Astrocyte (in vitro differentiated cells and primary cell): Measurements from ENCODE around the gene NSD2. TPM values are rescaled to one million over a fixed set of nuclear protein-coding genes. Genes with fewer than 3 reads are reported as not detected.
A peak's percentile ranks its signal among the peaks of the same experiment; 100 is the strongest.
"Not testable (repeated sequence)": the region's sequence is repeated elsewhere in the genome, so short reads cannot be mapped to it uniquely, and the experiment has no call there.

Source experiments
- DNase-seq: peaks from one replicate; pipeline ENCODE4 v3.0.0-alpha.2; 2010; ENCODE audit warnings: low read depth
- FAIRE-seq: peaks from 2 replicates; lab custom pipeline; 2011; peaks lifted over from hg19 to GRCh38; lab: Jason Lieb, UNC
- H2AFZ ChIP-seq: 2 replicates; pipeline ENCODE4 v1.6.0; 2012; ENCODE audit warnings: low read depth, low read length, inconsistent platforms
- H3K27ac ChIP-seq: 2 replicates; pipeline ENCODE4 v1.5.1; 2011; ENCODE audit warnings: low read depth, low read length, inconsistent platforms
- H3K27me3 ChIP-seq: 2 replicates; pipeline ENCODE4 v1.6.0; 2011; ENCODE audit warnings: low read length, inconsistent platforms; ENCODE audit not compliant: insufficient read depth
- H3K36me3 ChIP-seq: 2 replicates; pipeline ENCODE4 v1.5.1; 2011; ENCODE audit warnings: low read length, inconsistent platforms; ENCODE audit not compliant: insufficient read depth
- H3K4me1 ChIP-seq: 2 replicates; pipeline ENCODE4 v1.5.1; 2011; ENCODE audit warnings: low read length, inconsistent platforms; ENCODE audit not compliant: insufficient read depth
- H3K4me2 ChIP-seq: 2 replicates; pipeline ENCODE4 v1.6.0; 2012; ENCODE audit warnings: low read length, inconsistent platforms
- H3K4me3 ChIP-seq: 2 replicates; pipeline ENCODE4 v1.5.1; 2011; ENCODE audit warnings: low read depth, mild to moderate bottlenecking, low read length, inconsistent platforms; ENCODE audit not compliant: insufficient read depth
- H3K79me2 ChIP-seq: 2 replicates; pipeline ENCODE4 v1.6.0; 2012; ENCODE audit warnings: mild to moderate bottlenecking, low read length, inconsistent platforms; ENCODE audit not compliant: insufficient read depth
- H3K9ac ChIP-seq: 2 replicates; pipeline ENCODE4 v1.6.0; 2012; ENCODE audit warnings: mild to moderate bottlenecking, low read length, inconsistent platforms
- H3K9me3 ChIP-seq: 2 replicates; pipeline ENCODE4 v1.5.1; 2012; ENCODE audit warnings: low read depth, mild to moderate bottlenecking, low read length, inconsistent platforms; ENCODE audit not compliant: insufficient read depth
- H4K20me1 ChIP-seq: 2 replicates; pipeline ENCODE4 v1.6.0; 2012; ENCODE audit warnings: low read length, inconsistent platforms; ENCODE audit not compliant: insufficient read depth
- H3K27ac Mint-ChIP-seq: one replicate; pipeline ENCODE4 v1.8.0; 2021; ENCODE audit warnings: mild to moderate bottlenecking, mixed read lengths; ENCODE audit not compliant: unreplicated experiment
- H3K27me3 Mint-ChIP-seq: one replicate; pipeline ENCODE4 v1.8.0; 2021; ENCODE audit warnings: low read depth, mixed read lengths; ENCODE audit not compliant: unreplicated experiment
- H3K36me3 Mint-ChIP-seq: one replicate; pipeline ENCODE4 v1.8.0; 2021; ENCODE audit warnings: low read depth, mixed read lengths; ENCODE audit not compliant: unreplicated experiment
- H3K4me1 Mint-ChIP-seq: one replicate; pipeline ENCODE4 v1.8.0; 2021; ENCODE audit warnings: low read depth, mixed read lengths; ENCODE audit not compliant: unreplicated experiment
- H3K4me3 Mint-ChIP-seq: one replicate; pipeline ENCODE4 v1.8.0; 2021; ENCODE audit warnings: mild to moderate bottlenecking, moderate library complexity, mixed read lengths; ENCODE audit not compliant: unreplicated experiment
- H3K9me3 Mint-ChIP-seq: one replicate; pipeline ENCODE4 v1.8.0; 2021; ENCODE audit warnings: mild to moderate bottlenecking, mixed read lengths; ENCODE audit not compliant: unreplicated experiment
- CTCF ChIP-seq: IDR thresholded peaks from 2 replicates; pipeline ENCODE4 v1.5.1; 2011; ENCODE audit warnings: low read depth, mild to moderate bottlenecking, inconsistent platforms, low read length, moderate library complexity; ENCODE audit not compliant: insufficient read depth
- EZH2 ChIP-seq: IDR thresholded peaks from 2 replicates; pipeline ENCODE4 v1.6.1; 2012; ENCODE audit warnings: mild to moderate bottlenecking, low read length, inconsistent platforms; ENCODE audit not compliant: insufficient read depth
- total RNA-seq: library from RNA; stranded (reverse); gene quantifications from 2 replicates; pipeline ENCODE4 v1.2.1, GENCODE V29; 2021

NSD2 gene
- total RNA-seq, 1 donor from 2014 or later, result 31.3 TPM

DNA sequence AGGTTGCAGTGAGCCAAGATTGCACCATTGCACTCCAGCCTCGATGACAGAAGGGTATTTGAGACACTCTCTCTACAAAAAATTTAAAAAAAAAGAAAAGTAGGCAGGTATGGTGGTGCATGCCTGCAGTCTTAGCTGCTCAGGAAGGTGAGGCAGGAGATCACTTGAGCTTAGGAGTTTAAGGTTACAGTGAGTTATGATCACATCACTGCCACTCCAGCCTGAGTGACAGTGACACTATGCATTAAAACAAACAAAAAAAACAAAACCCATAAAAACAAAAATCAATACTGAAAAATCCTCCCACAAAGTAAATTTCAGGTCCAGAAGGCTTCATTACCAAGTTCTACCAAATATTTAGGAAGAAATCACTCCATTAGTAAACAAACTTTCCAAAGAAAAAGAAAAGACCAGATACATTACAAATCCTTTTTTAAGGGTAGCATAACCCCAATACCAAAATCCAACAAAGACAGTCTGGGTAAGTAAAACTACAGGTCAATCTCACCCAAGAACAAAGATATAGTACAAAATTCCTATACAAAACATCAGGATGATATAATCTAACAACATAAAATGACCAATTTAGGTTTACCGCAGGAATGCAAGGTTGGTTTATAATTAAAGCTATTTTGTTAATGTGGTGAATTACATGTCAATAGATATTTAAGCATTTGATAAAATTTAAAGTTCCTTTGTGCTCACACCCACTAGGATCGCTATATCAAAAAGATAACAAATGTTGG is 125.8 kb downstream of the NSD2 start:
- Histone ChIP-seq H3K36me3 (no peaks in the 10 kb centered on the region), H3K4me3 (no peak overlapping the region), H3K27ac (no peak overlapping the region), H3K4me1 (no peaks in the 10 kb centered on the region), H3K9ac (no peak overlapping the region), H3K4me2 (no peak overlapping the region), H3K27me3 (no peaks in the 10 kb centered on the region), H3K79me2 (peaks cover 90% of the 10 kb centered on the region), H4K20me1 (peaks cover 52% of the 10 kb centered on the region), H2AFZ (no peak overlapping the region), H3K9me3 (no peaks in the 10 kb centered on the region)
- Mint-ChIP-seq H3K36me3 (peaks cover 40% of the 10 kb centered on the region), H3K27ac (no peak overlapping the region), H3K4me3 (no peak overlapping the region), H3K4me1 (peaks cover 6% of the 10 kb centered on the region), H3K27me3 (no peaks in the 10 kb centered on the region), H3K9me3 (peaks cover 18% of the 10 kb centered on the region)
- TF ChIP-seq EZH2, result no peak
- TF ChIP-seq CTCF, result no peak
- DNase-seq (no peak), FAIRE-seq (no peak)

GRCh38 chr4:1997712-1998111 is 126.5 kb downstream of the NSD2 start:
- Histone ChIP-seq H3K9me3 (no peaks in the 10 kb centered on the region), H3K27me3 (no peaks in the 10 kb centered on the region), H3K79me2 (peaks cover 90% of the 10 kb centered on the region), H3K4me2 (no peak overlapping the region), H3K4me1 (no peaks in the 10 kb centered on the region), H4K20me1 (peaks cover 52% of the 10 kb centered on the region), H3K27ac (no peak overlapping the region), H3K4me3 (no peak overlapping the region), H3K36me3 (no peaks in the 10 kb centered on the region), H2AFZ (no peak overlapping the region), H3K9ac (no peak overlapping the region)
- H3K4me1 Mint-ChIP-seq, result peaks cover 6% of the 10 kb centered on the region
- H3K9me3 Mint-ChIP-seq, result peaks cover 18% of the 10 kb centered on the region
- DNase-seq, result no peak
- no peak overlapping the region for H3K4me3 Mint-ChIP-seq
- H3K27me3 Mint-ChIP-seq, result no peaks in the 10 kb centered on the region
- peaks cover 41% of the 10 kb centered on the region for H3K36me3 Mint-ChIP-seq
- H3K27ac Mint-ChIP-seq, result no peak overlapping the region
- TF ChIP-seq CTCF (no peak), EZH2 (no peak)
- FAIRE-seq, result no peak

DNA sequence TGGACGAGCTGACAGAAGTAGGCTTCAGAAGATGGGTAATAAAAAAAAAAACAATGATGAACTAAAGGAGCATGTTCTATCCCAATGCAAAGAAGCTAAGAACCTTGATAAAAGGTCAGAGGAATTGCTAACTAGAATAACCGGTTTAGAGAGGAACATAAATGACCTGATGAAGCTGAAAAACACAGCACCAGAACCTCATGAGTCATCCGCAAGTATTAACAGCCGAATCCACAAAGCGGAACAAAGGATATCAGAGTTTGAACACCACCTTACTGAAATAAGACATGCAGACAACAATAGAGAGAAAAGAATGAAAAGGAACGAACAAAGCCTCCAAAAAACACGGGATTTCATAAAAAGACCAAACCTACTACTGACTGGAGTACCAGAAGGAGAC is 127.1 kb downstream of the NSD2 start:
- DNase-seq, result peak; percentile 12
- Mint-ChIP-seq H3K36me3 (peaks cover 45% of the 10 kb centered on the region), H3K27me3 (no peaks in the 10 kb centered on the region), H3K4me1 (peaks cover 6% of the 10 kb centered on the region), H3K4me3 (peak overlapping the region; percentile 12), H3K27ac (no peak overlapping the region), H3K9me3 (peaks cover 18% of the 10 kb centered on the region)
- no peak overlapping the region for H3K27ac ChIP-seq
- no peak overlapping the region for H3K4me3 ChIP-seq
- no peaks in the 10 kb centered on the region for H3K4me1 ChIP-seq
- no peak for TF ChIP-seq CTCF
- TF ChIP-seq EZH2, result no peak
- H3K4me2 ChIP-seq, result no peak overlapping the region
- H3K9me3 ChIP-seq, result no peaks in the 10 kb centered on the region
- no peak overlapping the region for H2AFZ ChIP-seq
- no peak overlapping the region for H3K9ac ChIP-seq
- peaks cover under 1% of the 10 kb centered on the region for H3K36me3 ChIP-seq
- FAIRE-seq, result no peak
- peaks cover 91% of the 10 kb centered on the region for H3K79me2 ChIP-seq
- no peaks in the 10 kb centered on the region for H3K27me3 ChIP-seq
- H4K20me1 ChIP-seq, result peaks cover 56% of the 10 kb centered on the region

DNA sequence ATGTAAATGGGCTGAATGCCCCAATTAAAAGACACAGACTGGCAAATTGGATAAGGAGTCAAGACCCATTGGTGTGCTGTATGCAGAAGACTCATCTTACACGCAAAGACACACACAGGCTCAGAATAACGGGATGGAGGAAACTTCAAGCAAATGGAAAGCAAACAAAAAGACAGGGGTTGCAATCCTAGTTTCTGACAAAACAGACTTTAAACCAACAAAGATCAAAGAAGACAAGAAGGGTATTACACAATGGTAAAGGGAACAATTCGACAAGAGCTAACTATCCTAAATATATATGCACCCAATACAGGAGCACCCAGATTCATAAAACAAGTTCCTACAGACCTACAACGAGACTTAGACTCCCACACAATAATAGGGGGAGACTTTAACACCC is 128.1 kb downstream of the NSD2 start:
- not testable (repeated sequence) for H3K36me3 ChIP-seq, H3K27ac ChIP-seq, H2AFZ ChIP-seq, H3K4me1 Mint-ChIP-seq, DNase-seq, H3K27me3 Mint-ChIP-seq, H3K4me2 ChIP-seq, H3K4me1 ChIP-seq, H3K4me3 ChIP-seq, H3K9me3 ChIP-seq, H3K27ac Mint-ChIP-seq, H3K27me3 ChIP-seq, H3K9ac ChIP-seq, FAIRE-seq, H3K4me3 Mint-ChIP-seq
- H3K9me3 Mint-ChIP-seq, result peaks cover 18% of the 10 kb centered on the region
- Histone ChIP-seq H4K20me1 (peaks cover 50% of the 10 kb centered on the region), H3K79me2 (peaks cover 93% of the 10 kb centered on the region)
- peaks cover 47% of the 10 kb centered on the region for H3K36me3 Mint-ChIP-seq
